HEK293 (cell line): Measurements from ENCODE around the gene WAS.

Source experiments
- CTCF ChIA-PET: fragments of 350-600 bp; formaldehyde crosslinking; extraction: SDS; loops from one replicate; lab custom pipeline; 2021; ENCODE audit warnings: antibody characterized with exemption; lab: Yijun Ruan, JAX
- POLR2A ChIA-PET: fragments of 300-600 bp; formaldehyde crosslinking; extraction: SDS; loops from one replicate; lab custom pipeline; 2020; ENCODE audit warnings: antibody characterized with exemption, inconsistent platforms; lab: Yijun Ruan, JAX
- H3K27ac ChIP-seq: fragments of 200-500 bp; sonication (Bioruptor generic); 2 replicates; pipeline ENCODE4 v1.5.1; 2014; ENCODE audit warnings: low read depth, low read length, control low read depth, inconsistent platforms; ENCODE audit errors: extremely low read depth
- H3K36me3 ChIP-seq, 2 experiments: fragments of 200-500 bp in 1 of 2; sonication (Bioruptor generic) in 1 of 2; 1 replicate in 1 of 2; 2 replicates in 1 of 2; pipeline ENCODE4 v1.5.1; 2014 to 2017; ENCODE audit warnings: inconsistent platforms in 2 of 2, low read length in 2 of 2; ENCODE audit not compliant: control insufficient read depth in 2 of 2, insufficient read depth in 1 of 2
- H3K4me1 ChIP-seq: fragments of 200-500 bp; sonication (Bioruptor generic); 2 replicates; pipeline ENCODE4 v1.5.1; 2014; ENCODE audit warnings: mild to moderate bottlenecking, low read length, inconsistent platforms; ENCODE audit not compliant: control insufficient read depth, insufficient read depth
- H3K4me3 ChIP-seq: 2 replicates; pipeline ENCODE4 v1.5.1; 2011; ENCODE audit warnings: low read depth, mild to moderate bottlenecking, control low read depth, low read length, moderate library complexity
- H3K9me3 ChIP-seq: fragments of 200-500 bp; sonication (Bioruptor generic); 2 replicates; pipeline ENCODE4 v1.5.1; 2014; ENCODE audit warnings: low read depth, low read length, inconsistent platforms; ENCODE audit not compliant: control insufficient read depth, insufficient read depth
- FEZF1 ChIP-seq: fragments of 450-650 bp; formaldehyde crosslinking; IDR thresholded peaks from 2 replicates; pipeline ENCODE4 v1.5.1; 2016; ENCODE audit warnings: missing biosample characterization, missing genetic modification characterization
- GLI2 ChIP-seq: fragments of 450-650 bp; formaldehyde crosslinking; IDR thresholded peaks from 2 replicates; pipeline ENCODE4; 2017; ENCODE audit warnings: missing biosample characterization, missing genetic modification characterization, low read depth, borderline replicate concordance
- KLF9 ChIP-seq: fragments of 450-650 bp; formaldehyde crosslinking; IDR thresholded peaks from 2 replicates; pipeline ENCODE4 v1.5.1; 2016; ENCODE audit warnings: missing biosample characterization, missing genetic modification characterization, low read depth
- YY2 ChIP-seq: fragments of 450-650 bp; formaldehyde crosslinking; IDR thresholded peaks from 2 replicates; pipeline ENCODE4 v1.5.1; 2016; ENCODE audit warnings: missing biosample characterization, missing genetic modification characterization
- ZBTB7A ChIP-seq: fragments of 450-650 bp; formaldehyde crosslinking; IDR thresholded peaks from 2 replicates; pipeline ENCODE4 v1.5.1; 2016; ENCODE audit warnings: low read depth, missing biosample characterization, missing genetic modification characterization
- ZFP41 ChIP-seq: fragments of 450-650 bp; formaldehyde crosslinking; IDR thresholded peaks from 2 replicates; pipeline ENCODE4 v1.5.1; 2016; ENCODE audit warnings: missing biosample characterization, missing genetic modification characterization, borderline replicate concordance
- ZNF132 ChIP-seq: fragments of 450-650 bp; formaldehyde crosslinking; IDR thresholded peaks from 2 replicates; pipeline ENCODE4 v1.5.1; 2017; ENCODE audit warnings: missing biosample characterization, missing genetic modification characterization, borderline replicate concordance
- ZNF223 ChIP-seq: fragments of 450-650 bp; formaldehyde crosslinking; IDR thresholded peaks from 2 replicates; pipeline ENCODE4 v1.5.1; 2016; ENCODE audit warnings: missing biosample characterization, missing genetic modification characterization
- ZNF239 ChIP-seq: fragments of 450-650 bp; formaldehyde crosslinking; IDR thresholded peaks from 2 replicates; pipeline ENCODE4 v1.5.1; 2016; ENCODE audit warnings: missing biosample characterization, missing genetic modification characterization
- ZNF24 ChIP-seq: fragments of 450-650 bp; formaldehyde crosslinking; IDR thresholded peaks from 2 replicates; pipeline ENCODE4 v1.5.1; 2016; ENCODE audit warnings: missing biosample characterization, missing genetic modification characterization
- ZNF350 ChIP-seq: fragments of 450-650 bp; formaldehyde crosslinking; IDR thresholded peaks from 2 replicates; pipeline ENCODE4 v1.5.0; 2017; ENCODE audit warnings: missing biosample characterization, mild to moderate bottlenecking, missing genetic modification characterization
- ZNF426 ChIP-seq: fragments of 450-650 bp; formaldehyde crosslinking; IDR thresholded peaks from 2 replicates; pipeline ENCODE4 v1.5.1; 2017; ENCODE audit warnings: missing biosample characterization, missing genetic modification characterization, mild to moderate bottlenecking, inconsistent platforms, moderate library complexity
- ZNF433 ChIP-seq: fragments of 450-650 bp; formaldehyde crosslinking; IDR thresholded peaks from 2 replicates; pipeline ENCODE4 v1.5.1; 2016; ENCODE audit warnings: missing biosample characterization, missing genetic modification characterization, low read depth
- ZNF600 ChIP-seq: fragments of 450-650 bp; formaldehyde crosslinking; IDR thresholded peaks from 2 replicates; pipeline ENCODE4 v1.5.1; 2016; ENCODE audit warnings: missing biosample characterization, missing genetic modification characterization
- ZNF624 ChIP-seq: fragments of 450-650 bp; formaldehyde crosslinking; IDR thresholded peaks from 2 replicates; pipeline ENCODE4 v1.5.1; 2017; ENCODE audit warnings: missing biosample characterization, missing genetic modification characterization
- ZNF660 ChIP-seq: fragments of 450-650 bp; IDR thresholded peaks from 2 replicates; pipeline ENCODE4 v1.5.1; 2018; ENCODE audit warnings: missing biosample characterization, mild to moderate bottlenecking, missing genetic modification characterization
- ZNF701 ChIP-seq: fragments of 450-650 bp; formaldehyde crosslinking; IDR thresholded peaks from 2 replicates; pipeline ENCODE4 v1.5.1; 2016; ENCODE audit warnings: missing biosample characterization, missing genetic modification characterization
- ZNF843 ChIP-seq: fragments of 450-650 bp; formaldehyde crosslinking; IDR thresholded peaks from 2 replicates; pipeline ENCODE4 v1.5.1; 2016; ENCODE audit warnings: missing biosample characterization, missing genetic modification characterization
- ZXDB ChIP-seq: fragments of 450-650 bp; formaldehyde crosslinking; IDR thresholded peaks from 2 replicates; pipeline ENCODE4 v1.5.1; 2016; ENCODE audit warnings: missing biosample characterization, missing genetic modification characterization
- TF ChIP-seq, protein P1 (sequence below): fragments of 450-650 bp; formaldehyde crosslinking; IDR thresholded peaks from 2 replicates; pipeline ENCODE4 v1.5.1; 2017; ENCODE audit warnings: missing biosample characterization, mild to moderate bottlenecking, missing genetic modification characterization, moderate library complexity
- TF ChIP-seq, protein P2 (sequence below): fragments of 450-650 bp; formaldehyde crosslinking; IDR thresholded peaks from 2 replicates; pipeline ENCODE4 v1.5.1; 2016; ENCODE audit warnings: missing biosample characterization, missing genetic modification characterization
- TF ChIP-seq, protein P3 (sequence below): fragments of 450-650 bp; formaldehyde crosslinking; IDR thresholded peaks from 2 replicates; pipeline ENCODE4 v1.5.1; 2016; ENCODE audit warnings: missing biosample characterization, missing genetic modification characterization

The WAS gene

DNA sequence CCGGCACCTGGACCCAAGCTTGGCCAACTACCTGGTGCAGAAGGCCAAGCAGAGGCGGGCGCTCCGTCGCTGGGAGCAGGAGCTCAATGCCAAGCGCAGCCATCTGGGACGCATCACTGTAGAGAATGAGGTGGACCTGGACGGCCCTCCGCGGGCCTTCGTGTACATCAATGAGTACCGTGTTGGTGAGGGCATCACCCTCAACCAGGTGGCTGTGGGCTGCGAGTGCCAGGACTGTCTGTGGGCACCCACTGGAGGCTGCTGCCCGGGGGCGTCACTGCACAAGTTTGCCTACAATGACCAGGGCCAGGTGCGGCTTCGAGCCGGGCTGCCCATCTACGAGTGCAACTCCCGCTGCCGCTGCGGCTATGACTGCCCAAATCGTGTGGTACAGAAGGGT, 16.6 kb downstream of the WAS start:
- peaks cover 0 to 69% of the 10 kb centered on the region in 2 experiments; a peak in 2 of 3 replicates for H3K36me3 ChIP-seq
- H3K9me3 ChIP-seq: no peaks in the 10 kb centered on the region
- H3K4me1 ChIP-seq: no peaks in the 10 kb centered on the region
- no peak overlapping the region for H3K4me3 ChIP-seq
- POLR2A ChIA-PET: interaction anchor here (0.6 to 1.2 kb wide), 2 partner anchors 11 to 119 kb away, joined by 3 read pairs; no protein-coding TSS in a partner anchor
- TF ChIP-seq ZNF24 (no peak), ZBTB7A (no peak), ZNF239 (tag by site-specific recombination) (no peak), ZNF223 (no peak), ZNF701 (tag by site-specific recombination) (no peak), ZNF843 (tag by site-specific recombination) (no peak), YY2 (tag by site-specific recombination) (no peak), FEZF1 (tag by site-specific recombination) (no peak), ZNF600 (tag by site-specific recombination) (no peak), ZNF350 (no peak), ZNF660 (tag by site-specific recombination) (no peak), ZNF624 (tag by site-specific recombination) (no peak), ZNF132 (tag by site-specific recombination) (no peak)
- TF ChIP-seq, protein P1, sequence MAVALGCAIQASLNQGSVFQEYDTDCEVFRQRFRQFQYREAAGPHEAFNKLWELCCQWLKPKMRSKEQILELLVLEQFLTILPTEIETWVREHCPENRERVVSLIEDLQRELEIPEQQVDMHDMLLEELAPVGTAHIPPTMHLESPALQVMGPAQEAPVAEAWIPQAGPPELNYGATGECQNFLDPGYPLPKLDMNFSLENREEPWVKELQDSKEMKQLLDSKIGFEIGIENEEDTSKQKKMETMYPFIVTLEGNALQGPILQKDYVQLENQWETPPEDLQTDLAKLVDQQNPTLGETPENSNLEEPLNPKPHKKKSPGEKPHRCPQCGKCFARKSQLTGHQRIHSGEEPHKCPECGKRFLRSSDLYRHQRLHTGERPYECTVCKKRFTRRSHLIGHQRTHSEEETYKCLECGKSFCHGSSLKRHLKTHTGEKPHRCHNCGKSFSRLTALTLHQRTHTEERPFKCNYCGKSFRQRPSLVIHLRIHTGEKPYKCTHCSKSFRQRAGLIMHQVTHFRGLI (tag by site-specific recombination): no peak
- CTCF ChIA-PET: no interaction called here
- no peak overlapping the region for H3K27ac ChIP-seq

DNA sequence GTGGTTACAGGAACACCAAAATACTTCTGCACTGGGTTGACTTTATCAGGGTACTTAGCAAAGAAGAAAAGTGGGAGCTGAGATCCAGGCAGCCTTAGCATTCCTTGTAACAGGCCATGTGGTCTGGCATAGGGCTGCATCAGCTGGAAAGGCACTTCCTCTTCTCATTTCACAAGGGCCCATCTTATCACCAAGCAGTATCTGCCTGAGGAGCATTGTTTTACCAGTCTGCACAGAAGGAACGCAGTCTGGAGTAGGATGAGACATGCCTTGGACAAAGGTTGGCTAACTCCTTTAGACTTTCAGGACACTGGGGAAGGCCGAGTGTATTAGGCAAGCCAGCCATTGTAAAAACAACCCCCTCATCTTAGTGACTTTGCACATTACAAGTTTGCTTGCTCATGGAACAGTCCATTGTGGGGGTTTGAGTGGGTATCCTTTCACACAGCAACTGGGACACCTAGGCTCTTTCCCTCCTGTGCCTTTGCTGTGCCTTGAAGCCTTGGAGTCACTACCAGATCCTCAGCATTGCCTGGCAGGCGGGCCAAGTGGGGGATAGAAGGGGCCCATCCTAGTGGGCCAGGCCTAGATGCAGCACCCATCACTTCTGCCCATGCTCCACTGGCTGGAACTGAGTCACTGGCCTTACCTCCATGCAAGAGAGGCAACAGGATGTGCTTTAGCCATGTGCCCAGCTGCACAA, 17.5 kb downstream of the WAS start:
- H3K9me3 ChIP-seq: no peaks in the 10 kb centered on the region
- CTCF ChIA-PET: no interaction called here
- no peak overlapping the region for H3K4me3 ChIP-seq
- TF ChIP-seq, protein P2, sequence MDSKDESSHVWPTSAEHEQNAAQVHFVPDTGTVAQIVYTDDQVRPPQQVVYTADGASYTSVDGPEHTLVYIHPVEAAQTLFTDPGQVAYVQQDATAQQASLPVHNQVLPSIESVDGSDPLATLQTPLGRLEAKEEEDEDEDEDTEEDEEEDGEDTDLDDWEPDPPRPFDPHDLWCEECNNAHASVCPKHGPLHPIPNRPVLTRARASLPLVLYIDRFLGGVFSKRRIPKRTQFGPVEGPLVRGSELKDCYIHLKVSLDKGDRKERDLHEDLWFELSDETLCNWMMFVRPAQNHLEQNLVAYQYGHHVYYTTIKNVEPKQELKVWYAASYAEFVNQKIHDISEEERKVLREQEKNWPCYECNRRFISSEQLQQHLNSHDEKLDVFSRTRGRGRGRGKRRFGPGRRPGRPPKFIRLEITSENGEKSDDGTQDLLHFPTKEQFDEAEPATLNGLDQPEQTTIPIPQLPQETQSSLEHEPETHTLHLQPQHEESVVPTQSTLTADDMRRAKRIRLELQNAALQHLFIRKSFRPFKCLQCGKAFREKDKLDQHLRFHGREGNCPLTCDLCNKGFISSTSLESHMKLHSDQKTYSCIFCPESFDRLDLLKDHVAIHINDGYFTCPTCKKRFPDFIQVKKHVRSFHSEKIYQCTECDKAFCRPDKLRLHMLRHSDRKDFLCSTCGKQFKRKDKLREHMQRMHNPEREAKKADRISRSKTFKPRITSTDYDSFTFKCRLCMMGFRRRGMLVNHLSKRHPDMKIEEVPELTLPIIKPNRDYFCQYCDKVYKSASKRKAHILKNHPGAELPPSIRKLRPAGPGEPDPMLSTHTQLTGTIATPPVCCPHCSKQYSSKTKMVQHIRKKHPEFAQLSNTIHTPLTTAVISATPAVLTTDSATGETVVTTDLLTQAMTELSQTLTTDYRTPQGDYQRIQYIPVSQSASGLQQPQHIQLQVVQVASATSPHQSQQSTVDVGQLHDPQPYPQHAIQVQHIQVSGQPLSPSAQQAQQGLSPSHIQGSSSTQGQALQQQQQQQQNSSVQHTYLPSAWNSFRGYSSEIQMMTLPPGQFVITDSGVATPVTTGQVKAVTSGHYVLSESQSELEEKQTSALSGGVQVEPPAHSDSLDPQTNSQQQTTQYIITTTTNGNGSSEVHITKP: peak; percentile 57
- TF ChIP-seq ZXDB (tag by site-specific recombination): no peak
- TF ChIP-seq, all 188 proteins: peak for 1
- POLR2A ChIA-PET: interaction anchor here (1.2 kb wide), 1 partner anchor 11 kb away, joined by 3 read pairs; no protein-coding TSS in a partner anchor
- peaks cover 0 to 77% of the 10 kb centered on the region in 2 experiments; a peak in 2 of 3 replicates for H3K36me3 ChIP-seq
- H3K27ac ChIP-seq: no peak overlapping the region
- H3K4me1 ChIP-seq: no peaks in the 10 kb centered on the region

DNA sequence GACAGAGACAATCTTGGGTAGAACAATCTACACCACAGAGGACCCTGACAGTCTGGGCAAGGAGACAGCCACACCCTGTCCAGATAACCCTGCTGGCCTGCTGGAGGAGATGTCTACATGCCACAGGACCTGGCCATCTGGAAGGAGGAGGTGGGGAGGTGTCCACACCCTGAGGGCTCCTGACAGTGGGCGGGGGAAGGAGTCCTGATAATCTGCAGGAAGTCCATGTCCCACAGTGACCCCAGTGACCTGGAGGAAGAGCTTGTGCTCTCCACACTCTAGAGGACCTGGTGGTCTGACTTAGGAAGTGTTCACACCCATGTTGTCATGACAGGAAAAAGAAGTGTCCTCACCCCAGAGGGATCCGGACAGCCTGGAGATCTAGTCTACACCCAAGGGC, 18.4 kb downstream of the WAS start:
- Histone ChIP-seq H3K9me3 (no peaks in the 10 kb centered on the region), H3K27ac (no peak overlapping the region), H3K4me3 (no peak overlapping the region), H3K36me3 (peaks cover 0 to 87% of the 10 kb centered on the region in 2 experiments; a peak in 2 of 3 replicates)
- TF ChIP-seq GLI2 (tag by site-specific recombination) (no peak), ZNF426 (tag by site-specific recombination) (no peak), KLF9 (no peak), ZFP41 (no peak), ZNF433 (tag by site-specific recombination) (no peak)
- TF ChIP-seq, protein P3, sequence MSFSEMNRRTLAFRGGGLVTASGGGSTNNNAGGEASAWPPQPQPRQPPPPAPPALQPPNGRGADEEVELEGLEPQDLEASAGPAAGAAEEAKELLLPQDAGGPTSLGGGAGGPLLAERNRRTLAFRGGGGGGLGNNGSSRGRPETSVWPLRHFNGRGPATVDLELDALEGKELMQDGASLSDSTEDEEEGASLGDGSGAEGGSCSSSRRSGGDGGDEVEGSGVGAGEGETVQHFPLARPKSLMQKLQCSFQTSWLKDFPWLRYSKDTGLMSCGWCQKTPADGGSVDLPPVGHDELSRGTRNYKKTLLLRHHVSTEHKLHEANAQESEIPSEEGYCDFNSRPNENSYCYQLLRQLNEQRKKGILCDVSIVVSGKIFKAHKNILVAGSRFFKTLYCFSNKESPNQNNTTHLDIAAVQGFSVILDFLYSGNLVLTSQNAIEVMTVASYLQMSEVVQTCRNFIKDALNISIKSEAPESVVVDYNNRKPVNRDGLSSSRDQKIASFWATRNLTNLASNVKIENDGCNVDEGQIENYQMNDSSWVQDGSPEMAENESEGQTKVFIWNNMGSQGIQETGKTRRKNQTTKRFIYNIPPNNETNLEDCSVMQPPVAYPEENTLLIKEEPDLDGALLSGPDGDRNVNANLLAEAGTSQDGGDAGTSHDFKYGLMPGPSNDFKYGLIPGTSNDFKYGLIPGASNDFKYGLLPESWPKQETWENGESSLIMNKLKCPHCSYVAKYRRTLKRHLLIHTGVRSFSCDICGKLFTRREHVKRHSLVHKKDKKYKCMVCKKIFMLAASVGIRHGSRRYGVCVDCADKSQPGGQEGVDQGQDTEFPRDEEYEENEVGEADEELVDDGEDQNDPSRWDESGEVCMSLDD (tag by site-specific recombination): no peak
- TF ChIP-seq, all 188 proteins: peak for 0
- H3K4me1 ChIP-seq: no peaks in the 10 kb centered on the region
- ChIA-PET CTCF (no interaction called here), POLR2A (no interaction called here)
